ENCODE results near the gene SLC38A2. TPM values are rescaled to one million over a fixed set of nuclear protein-coding genes. Genes with fewer than 3 reads are reported as not detected.

The SLC38A2 gene
- total RNA-seq, 1 experiment from 2014 or later, result 453 TPM

- Histone ChIP-seq H3K9ac (ENCODE audit: extremely low read depth, insufficient read length, low read length) (no peak overlapping the region), H3T11ph (ENCODE audit: low read length) (no peak overlapping the region), H3K4me1 (ENCODE audit: insufficient read depth, low read length) (no peaks in the 10 kb centered on the region), H4K5ac (ENCODE audit: insufficient read length, low read depth, low read length) (no peak overlapping the region), H4K91ac (ENCODE audit: insufficient read length, low read depth, low read length) (no peak overlapping the region), H4K20me1 (ENCODE audit: control insufficient read depth, insufficient read depth, insufficient read length) (peaks cover 2% of the 10 kb centered on the region), H3K4me2 (ENCODE audit: insufficient read depth, insufficient read length, low read length) (no peak overlapping the region), H2BK15ac (ENCODE audit: low read depth, low read length) (no peak overlapping the region), H3K79me2 (ENCODE audit: insufficient read depth, low read length) (no peaks in the 10 kb centered on the region; the same call in 1 of the 2 replicates), H2AFZ (ENCODE audit: low read length) (no peak overlapping the region), H3K27me3 (ENCODE audit: insufficient read depth, low read length) (no peaks in the 10 kb centered on the region), H4K8ac (replicated peaks; ENCODE audit: insufficient read length, low read depth, low read length) (no peak overlapping the region), H3K14ac (ENCODE audit: insufficient read depth, low read length) (no peak overlapping the region), H2BK20ac (ENCODE audit: low read depth, low read length, poor library complexity, severe bottlenecking) (no peak overlapping the region), H2BK120ac (ENCODE audit: low read depth, low read length, poor library complexity, severe bottlenecking) (no peak overlapping the region), H3K27ac (ENCODE audit: insufficient read length, low read depth, low read length) (no peak overlapping the region), H3K56ac (ENCODE audit: insufficient read length, low read depth, low read length) (no peak overlapping the region), H2BK5ac (ENCODE audit: insufficient read length, low read length) (no peak overlapping the region), H2AK5ac (ENCODE audit: insufficient read length, low read length) (no peak overlapping the region), H3K79me1 (ENCODE audit: insufficient read depth, low read depth, low read length, poor library complexity, severe bottlenecking) (peaks cover 4% of the 10 kb centered on the region), H3K23ac (ENCODE audit: insufficient read length, low read depth, low read length) (no peak overlapping the region), H3K9me3 (ENCODE audit: control insufficient read depth, low read depth, low read length) (no peaks in the 10 kb centered on the region), H3K18ac (ENCODE audit: insufficient read length, low read depth, low read length) (no peak overlapping the region), H3K4ac (ENCODE audit: low read depth, low read length) (no peak overlapping the region), H3K23me2 (ENCODE audit: insufficient read length, low read depth, low read length, poor library complexity, severe bottlenecking) (no peaks in the 10 kb centered on the region), H2BK12ac (ENCODE audit: insufficient read length, low read depth, low read length) (no peak overlapping the region)
- H3K27ac Mint-ChIP-seq, result peak overlapping the region in 1 of 3 experiments; percentile 81; a peak in 2 of 7 replicates
- TF ChIP-seq, protein P1, sequence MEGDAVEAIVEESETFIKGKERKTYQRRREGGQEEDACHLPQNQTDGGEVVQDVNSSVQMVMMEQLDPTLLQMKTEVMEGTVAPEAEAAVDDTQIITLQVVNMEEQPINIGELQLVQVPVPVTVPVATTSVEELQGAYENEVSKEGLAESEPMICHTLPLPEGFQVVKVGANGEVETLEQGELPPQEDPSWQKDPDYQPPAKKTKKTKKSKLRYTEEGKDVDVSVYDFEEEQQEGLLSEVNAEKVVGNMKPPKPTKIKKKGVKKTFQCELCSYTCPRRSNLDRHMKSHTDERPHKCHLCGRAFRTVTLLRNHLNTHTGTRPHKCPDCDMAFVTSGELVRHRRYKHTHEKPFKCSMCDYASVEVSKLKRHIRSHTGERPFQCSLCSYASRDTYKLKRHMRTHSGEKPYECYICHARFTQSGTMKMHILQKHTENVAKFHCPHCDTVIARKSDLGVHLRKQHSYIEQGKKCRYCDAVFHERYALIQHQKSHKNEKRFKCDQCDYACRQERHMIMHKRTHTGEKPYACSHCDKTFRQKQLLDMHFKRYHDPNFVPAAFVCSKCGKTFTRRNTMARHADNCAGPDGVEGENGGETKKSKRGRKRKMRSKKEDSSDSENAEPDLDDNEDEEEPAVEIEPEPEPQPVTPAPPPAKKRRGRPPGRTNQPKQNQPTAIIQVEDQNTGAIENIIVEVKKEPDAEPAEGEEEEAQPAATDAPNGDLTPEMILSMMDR (conservative IDR thresholded peaks at IDR 0.05), result no peak
- H3K36me3 Mint-ChIP-seq (ENCODE audit: insufficient read depth in 1 of 3, low read depth in 3 of 3), result peaks cover 75 to 92% (median 91%) of the 10 kb centered on the region in 3 experiments
- DNase-seq, result no peak
- H3K4me3 Mint-ChIP-seq, result no peak overlapping the region
- H3K4me1 Mint-ChIP-seq, result peaks cover 16 to 20% of the 10 kb centered on the region in 2 experiments
- no peaks in the 10 kb centered on the region for H3K9me3 Mint-ChIP-seq
- no peaks in the 10 kb centered on the region; the same call in 1 of the 2 replicates for H3K27me3 Mint-ChIP-seq (ENCODE audit: low read depth)
- WGBS (ENCODE audit: extremely low coverage, insufficient read length, low lambda C conversion rate), result no CpG with 5 or more reads among the region's 2 CpGs
Measured at GRCh38 chr12:46362895-46363581, 9.5 kb downstream of the SLC38A2 start.
